ENCODE measurements around the gene HTRA3.

- TF ChIP-seq CTCF (conservative IDR thresholded peaks at IDR 0.05; ENCODE audit: low read depth, low read length) (no peak), EZH2phosphoT487 (IDR thresholded peaks at IDR 0.05; ENCODE audit: borderline replicate concordance, low read length) (no peak)
Measured at GRCh38 chr4:8332891-8333331, 63.4 kb downstream of the HTRA3 start.
